CD14-positive monocyte (primary cell): ENCODE measurements around the gene CPT1C. TPM values are rescaled to one million over a fixed set of nuclear protein-coding genes. Genes with fewer than 3 reads are reported as not detected.

ENCODE experiments used
- DNase-seq, 3 donors: peaks; one replicate each; pipeline ENCODE4 v3.0.0-alpha.2; 2011 to 2022
- H2AFZ ChIP-seq: 2 replicates; pipeline ENCODE4 v1.6.0; 2012; ENCODE audit warnings: mild to moderate bottlenecking, low read depth, low read length, inconsistent platforms; ENCODE audit not compliant: insufficient read depth, poor library complexity, severe bottlenecking
- H3K27ac ChIP-seq, 2 donors: 1 replicate in 1 of 2; 2 replicates in 1 of 2; pipeline ENCODE4 v1.5.1; 2012 to 2013; ENCODE audit warnings: low read length in 2 of 2, control low read depth in 1 of 2, inconsistent platforms in 1 of 2, low read depth in 1 of 2, mild to moderate bottlenecking in 1 of 2
- H3K27me3 ChIP-seq, 2 donors: one replicate each; pipeline versions ENCODE4 v1.6.0 to v1.6.1; 2011 to 2013; ENCODE audit warnings: low read length in 2 of 2; ENCODE audit not compliant: control insufficient read depth in 2 of 2, insufficient read depth in 2 of 2
- H3K36me3 ChIP-seq, 2 donors: replicated peaks in 1 of 2; 1 replicate in 1 of 2; 2 replicates in 1 of 2; pipeline versions ENCODE4 v1.5.1 to v1.6.1; 2012 to 2013; ENCODE audit warnings: low read length in 2 of 2, control low read depth in 1 of 2, inconsistent platforms in 1 of 2, mild to moderate bottlenecking in 1 of 2; ENCODE audit not compliant: insufficient read depth in 2 of 2, control insufficient read depth in 1 of 2
- H3K4me1 ChIP-seq, 2 donors: 1 replicate in 1 of 2; 2 replicates in 1 of 2; pipeline versions ENCODE4 v1.5.1 to v1.6.1; 2012 to 2013; ENCODE audit warnings: low read length in 2 of 2, control low read depth in 1 of 2, inconsistent platforms in 1 of 2, mild to moderate bottlenecking in 1 of 2, moderate library complexity in 1 of 2; ENCODE audit not compliant: insufficient read depth in 2 of 2, control insufficient read depth in 1 of 2
- H3K4me2 ChIP-seq: replicated peaks from 2 replicates; pipeline ENCODE3; 2012; ENCODE audit warnings: low read length, moderate library complexity, mild to moderate bottlenecking; ENCODE audit not compliant: poor library complexity, severe bottlenecking; ENCODE audit errors: extremely low read depth
- H3K4me3 ChIP-seq, 3 experiments: fragments of 200-600 bp in 1 of 3; sonication (generic) in 1 of 3; replicated peaks in 1 of 3; 1 replicate in 2 of 3; 2 replicates in 1 of 3; pipeline ENCODE4 v1.5.1; 2011 to 2013; ENCODE audit warnings: low read length in 3 of 3, mild to moderate bottlenecking in 3 of 3, control low read depth in 2 of 3, low read depth in 2 of 3, inconsistent platforms in 1 of 3, moderate library complexity in 1 of 3
- H3K79me2 ChIP-seq: 2 replicates; pipeline ENCODE4 v1.6.0; 2012; ENCODE audit warnings: mild to moderate bottlenecking, control low read depth, inconsistent platforms, low read length, moderate library complexity; ENCODE audit not compliant: insufficient read depth
- H3K9ac ChIP-seq: 2 replicates; pipeline ENCODE4 v1.6.0; 2017; ENCODE audit warnings: low read length, mild to moderate bottlenecking; ENCODE audit not compliant: insufficient read depth, poor library complexity, severe bottlenecking
- H3K9me3 ChIP-seq, 2 donors: replicated peaks in 1 of 2; 1 replicate in 1 of 2; 2 replicates in 1 of 2; pipeline versions ENCODE4 v1.5.1 to v1.6.1; 2012 to 2013; ENCODE audit warnings: low read length in 2 of 2, control low read depth in 1 of 2; ENCODE audit not compliant: control insufficient read depth in 1 of 2, insufficient read depth in 1 of 2
- H4K20me1 ChIP-seq: 2 replicates; pipeline ENCODE4 v1.6.0; 2012; ENCODE audit warnings: mild to moderate bottlenecking, low read length, control low read depth, moderate library complexity; ENCODE audit not compliant: insufficient read depth
- H3K27ac Mint-ChIP-seq, 7 donors: one replicate each; pipeline ENCODE4 v1.8.0; 2020; ENCODE audit warnings: mild to moderate bottlenecking in 7 of 7, mixed read lengths in 7 of 7, moderate library complexity in 6 of 7, inconsistent platforms in 2 of 7
- H3K27me3 Mint-ChIP-seq, 3 donors: one replicate each; pipeline ENCODE4 v1.8.0; 2021 to 2022; ENCODE audit warnings: low read depth in 3 of 3, mild to moderate bottlenecking in 3 of 3, mixed read lengths in 3 of 3, moderate library complexity in 3 of 3, inconsistent platforms in 1 of 3
- H3K36me3 Mint-ChIP-seq, 2 donors: one replicate each; pipeline ENCODE4 v1.8.0; 2020; ENCODE audit warnings: mixed read lengths in 2 of 2, inconsistent platforms in 1 of 2, mild to moderate bottlenecking in 1 of 2
- H3K4me1 Mint-ChIP-seq: one replicate; pipeline ENCODE4 v1.8.0; 2020; ENCODE audit warnings: mild to moderate bottlenecking, mixed read lengths
- H3K4me3 Mint-ChIP-seq, 2 donors: one replicate each; pipeline ENCODE4 v1.8.0; 2020; ENCODE audit warnings: mild to moderate bottlenecking in 2 of 2, mixed read lengths in 2 of 2, moderate library complexity in 1 of 2
- H3K9me3 Mint-ChIP-seq, 7 donors: one replicate each; pipeline ENCODE4 v1.8.0; 2020 to 2022; ENCODE audit warnings: mixed read lengths in 7 of 7, mild to moderate bottlenecking in 6 of 7, moderate library complexity in 6 of 7, inconsistent platforms in 2 of 7
- WGBS: methylation state at CpG from one replicate; pipeline ENCODE4 v1.1.5; 2013; ENCODE audit warnings: missing lambda C conversion rate; ENCODE audit not compliant: insufficient coverage; 5-methylcytosine and 5-hydroxymethylcytosine counted together
- intact Hi-C, 2 donors: fragments of 100-400 bp; cut with micrococcal nuclease; formaldehyde crosslinking; loops; one replicate each; pipeline versions ENCODE4 v1.15.0 to v1.15.1; 2023
- polyA plus RNA-seq, 3 donors: library from polyadenylated mRNA; depleted of rRNA in 1 of 3; unstranded in 2 of 3; stranded (reverse) in 1 of 3; fragments of 300-500 nt in 2 of 3; fragments of >200 nt in 1 of 3; fragmentation: Illumina TruSeq in 2 of 3; gene quantifications; 1 replicate in 2 of 3; 2 replicates in 1 of 3; pipeline ENCODE4 v1.2.3, GENCODE V29; 2012 to 2021
- TF ChIP-seq, protein P1 (sequence below): fragments of 200-600 bp; IDR thresholded peaks from one replicate; pipeline ENCODE4 v1.8.0; 2022; ENCODE audit warnings: antibody characterized with exemption, mild to moderate bottlenecking

The CPT1C gene
- polyA plus RNA-seq, 3 donors: not detected

DNA sequence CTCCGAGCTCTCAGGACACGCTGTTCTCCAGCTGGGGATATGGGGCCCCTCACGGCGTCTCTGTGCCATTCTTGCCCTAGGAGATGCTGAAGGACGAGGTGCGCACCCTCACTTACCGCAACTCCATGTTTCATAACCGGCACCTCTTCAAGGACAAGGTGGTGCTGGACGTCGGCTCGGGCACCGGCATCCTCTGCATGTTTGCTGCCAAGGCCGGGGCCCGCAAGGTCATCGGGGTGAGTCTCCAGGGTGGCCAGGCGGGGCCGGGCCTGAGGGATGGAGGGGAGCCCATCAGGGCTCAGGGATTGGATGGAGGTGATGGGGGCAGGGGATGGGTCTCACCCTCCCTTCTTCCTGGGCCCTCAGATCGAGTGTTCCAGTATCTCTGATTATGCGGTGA lies 9.1 kb upstream of the CPT1C start:
- H3K36me3 ChIP-seq: peaks cover 33 to 47% of the 10 kb centered on the region in 2 donors
- no peak for DNase-seq
- TF ChIP-seq, protein P1, sequence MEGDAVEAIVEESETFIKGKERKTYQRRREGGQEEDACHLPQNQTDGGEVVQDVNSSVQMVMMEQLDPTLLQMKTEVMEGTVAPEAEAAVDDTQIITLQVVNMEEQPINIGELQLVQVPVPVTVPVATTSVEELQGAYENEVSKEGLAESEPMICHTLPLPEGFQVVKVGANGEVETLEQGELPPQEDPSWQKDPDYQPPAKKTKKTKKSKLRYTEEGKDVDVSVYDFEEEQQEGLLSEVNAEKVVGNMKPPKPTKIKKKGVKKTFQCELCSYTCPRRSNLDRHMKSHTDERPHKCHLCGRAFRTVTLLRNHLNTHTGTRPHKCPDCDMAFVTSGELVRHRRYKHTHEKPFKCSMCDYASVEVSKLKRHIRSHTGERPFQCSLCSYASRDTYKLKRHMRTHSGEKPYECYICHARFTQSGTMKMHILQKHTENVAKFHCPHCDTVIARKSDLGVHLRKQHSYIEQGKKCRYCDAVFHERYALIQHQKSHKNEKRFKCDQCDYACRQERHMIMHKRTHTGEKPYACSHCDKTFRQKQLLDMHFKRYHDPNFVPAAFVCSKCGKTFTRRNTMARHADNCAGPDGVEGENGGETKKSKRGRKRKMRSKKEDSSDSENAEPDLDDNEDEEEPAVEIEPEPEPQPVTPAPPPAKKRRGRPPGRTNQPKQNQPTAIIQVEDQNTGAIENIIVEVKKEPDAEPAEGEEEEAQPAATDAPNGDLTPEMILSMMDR: no peak
- H3K27me3 ChIP-seq: no peaks in the 10 kb centered on the region
- intact Hi-C loops: no loop called here
- H3K4me1 ChIP-seq: peaks cover 18 to 33% of the 10 kb centered on the region in 2 donors
- H3K4me2 ChIP-seq: no peak overlapping the region
- H3K36me3 Mint-ChIP-seq: peaks cover 41 to 53% of the 10 kb centered on the region in 2 donors
- no peak overlapping the region for H3K27ac ChIP-seq
- WGBS: 97% methylated on average over 15 of the region's 19 CpGs
- no peaks in the 10 kb centered on the region for H3K9me3 ChIP-seq
- peaks cover 0 to 2% (median 0%) of the 10 kb centered on the region in 7 donors for H3K9me3 Mint-ChIP-seq
- H3K27ac Mint-ChIP-seq: peak overlapping the region in 3 of 7 donors; percentile 13 to 72 (median 46)
- H3K4me1 Mint-ChIP-seq: peaks cover 14% of the 10 kb centered on the region
- no peak overlapping the region for H3K9ac ChIP-seq
- peaks cover 0 to 6% (median 0%) of the 10 kb centered on the region in 3 donors for H3K27me3 Mint-ChIP-seq
- peaks cover 25% of the 10 kb centered on the region for H4K20me1 ChIP-seq
- H3K4me3 Mint-ChIP-seq: no peak overlapping the region
- H2AFZ ChIP-seq: no peak overlapping the region
- peaks cover 37% of the 10 kb centered on the region for H3K79me2 ChIP-seq
- H3K4me3 ChIP-seq: no peak overlapping the region

- intact Hi-C loops: no loop called here
- H3K27ac ChIP-seq: no peak overlapping the region
- Mint-ChIP-seq H3K36me3 (peaks cover 45 to 57% of the 10 kb centered on the region in 2 donors), H3K4me3 (no peak overlapping the region), H3K27me3 (peaks cover 0 to 6% (median 0%) of the 10 kb centered on the region in 3 donors), H3K4me1 (peaks cover 17% of the 10 kb centered on the region), H3K27ac (peak overlapping the region in 2 of 7 donors; percentile 13 to 72), H3K9me3 (peaks cover 0 to 2% (median 0%) of the 10 kb centered on the region in 7 donors)
- no peak overlapping the region for H2AFZ ChIP-seq
- peaks cover 33 to 47% of the 10 kb centered on the region in 2 donors for H3K36me3 ChIP-seq
- H4K20me1 ChIP-seq: peaks cover 25% of the 10 kb centered on the region
- no peak overlapping the region for H3K9ac ChIP-seq
- no peaks in the 10 kb centered on the region for H3K9me3 ChIP-seq
- peaks cover 35% of the 10 kb centered on the region for H3K79me2 ChIP-seq
- peaks cover 19 to 33% of the 10 kb centered on the region in 2 donors for H3K4me1 ChIP-seq
- no peak overlapping the region for H3K4me3 ChIP-seq
- WGBS: 95% methylated on average over 4 of the region's 8 CpGs
- DNase-seq: no peak
- H3K27me3 ChIP-seq: no peaks in the 10 kb centered on the region
- no peak overlapping the region for H3K4me2 ChIP-seq
- TF ChIP-seq, protein P1: no peak
Observed at GRCh38 chr19:49682274-49682673, 8.6 kb upstream of the CPT1C start.
